ENCODE data around the gene RSBN1.

Gene RSBN1

DNA sequence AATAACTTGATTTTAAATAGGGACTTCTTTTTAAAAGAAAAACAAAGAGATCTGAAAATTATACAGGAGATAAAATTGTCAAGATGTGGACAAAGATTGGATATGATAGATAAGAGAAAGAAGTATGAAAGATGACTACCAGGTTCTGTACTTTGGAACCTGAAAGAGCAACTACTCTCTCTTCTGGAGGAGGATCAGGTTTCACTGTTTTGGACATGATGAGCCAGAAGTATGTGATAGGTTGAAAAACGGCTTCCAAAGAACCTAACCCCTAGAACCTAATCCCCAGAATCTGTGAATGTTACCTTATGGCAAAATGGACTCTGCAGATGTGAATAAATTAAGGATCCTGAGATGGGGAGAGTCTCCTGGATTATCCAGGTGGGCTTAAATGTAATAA lies 26.2 kb downstream of the RSBN1 start:
- DNase-seq (ENCODE audit: low spot score), result no peak
- no peak overlapping the region for H3K27ac ChIP-seq
- ChIA-PET POLR2A (ENCODE audit: low non-redundant PET) (no interaction called here), CTCF (interaction anchor here (0.6 kb wide), 1 partner anchor 14 kb away, joined by 3 read pairs; no protein-coding TSS in a partner anchor)
- TF ChIP-seq, protein P1, sequence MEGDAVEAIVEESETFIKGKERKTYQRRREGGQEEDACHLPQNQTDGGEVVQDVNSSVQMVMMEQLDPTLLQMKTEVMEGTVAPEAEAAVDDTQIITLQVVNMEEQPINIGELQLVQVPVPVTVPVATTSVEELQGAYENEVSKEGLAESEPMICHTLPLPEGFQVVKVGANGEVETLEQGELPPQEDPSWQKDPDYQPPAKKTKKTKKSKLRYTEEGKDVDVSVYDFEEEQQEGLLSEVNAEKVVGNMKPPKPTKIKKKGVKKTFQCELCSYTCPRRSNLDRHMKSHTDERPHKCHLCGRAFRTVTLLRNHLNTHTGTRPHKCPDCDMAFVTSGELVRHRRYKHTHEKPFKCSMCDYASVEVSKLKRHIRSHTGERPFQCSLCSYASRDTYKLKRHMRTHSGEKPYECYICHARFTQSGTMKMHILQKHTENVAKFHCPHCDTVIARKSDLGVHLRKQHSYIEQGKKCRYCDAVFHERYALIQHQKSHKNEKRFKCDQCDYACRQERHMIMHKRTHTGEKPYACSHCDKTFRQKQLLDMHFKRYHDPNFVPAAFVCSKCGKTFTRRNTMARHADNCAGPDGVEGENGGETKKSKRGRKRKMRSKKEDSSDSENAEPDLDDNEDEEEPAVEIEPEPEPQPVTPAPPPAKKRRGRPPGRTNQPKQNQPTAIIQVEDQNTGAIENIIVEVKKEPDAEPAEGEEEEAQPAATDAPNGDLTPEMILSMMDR (conservative IDR thresholded peaks at IDR 0.05; ENCODE audit: low read depth), result no peak

DNA sequence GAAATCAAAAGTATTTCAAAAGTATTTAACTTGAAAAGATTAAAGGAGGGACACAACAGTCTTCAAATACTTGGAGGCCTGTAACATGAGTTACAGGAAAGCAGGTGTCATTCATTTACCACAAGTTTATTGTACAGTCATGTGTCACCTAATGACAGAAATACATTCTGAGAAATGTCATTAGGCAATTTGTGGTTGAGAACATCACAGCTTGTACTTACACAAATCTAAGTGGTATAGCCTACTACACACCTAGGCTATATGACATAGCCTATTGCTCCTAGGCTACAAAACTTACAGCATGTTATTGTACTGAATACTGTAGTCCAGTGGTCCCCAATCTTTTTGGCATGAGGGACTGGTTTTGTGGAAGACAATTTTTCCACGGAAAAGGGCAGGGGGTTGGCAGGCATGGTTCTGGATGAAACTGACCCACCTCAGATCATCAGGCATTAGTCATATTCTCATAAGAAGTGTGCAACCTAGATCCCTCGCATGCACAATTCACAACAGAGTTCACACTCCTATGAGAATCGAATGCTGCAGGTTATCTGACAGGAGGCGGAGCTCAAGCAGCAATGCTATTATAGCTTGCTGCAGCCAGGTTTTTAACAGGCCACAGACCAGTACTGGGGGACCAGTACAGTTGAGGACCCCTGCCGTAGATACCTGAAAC lies 28.0 kb downstream of the RSBN1 start:
- TF ChIP-seq, protein P1 (conservative IDR thresholded peaks at IDR 0.05; ENCODE audit: low read depth), result no peak
- POLR2A ChIA-PET (ENCODE audit: low non-redundant PET), result no interaction called here
- no peak for DNase-seq (ENCODE audit: low spot score)
- H3K27ac ChIP-seq, result no peak overlapping the region
- CTCF ChIA-PET, result interaction anchor here (0.5 kb wide), 1 partner anchor 644 kb away, joined by 3 read pairs; no protein-coding TSS in a partner anchor

DNA sequence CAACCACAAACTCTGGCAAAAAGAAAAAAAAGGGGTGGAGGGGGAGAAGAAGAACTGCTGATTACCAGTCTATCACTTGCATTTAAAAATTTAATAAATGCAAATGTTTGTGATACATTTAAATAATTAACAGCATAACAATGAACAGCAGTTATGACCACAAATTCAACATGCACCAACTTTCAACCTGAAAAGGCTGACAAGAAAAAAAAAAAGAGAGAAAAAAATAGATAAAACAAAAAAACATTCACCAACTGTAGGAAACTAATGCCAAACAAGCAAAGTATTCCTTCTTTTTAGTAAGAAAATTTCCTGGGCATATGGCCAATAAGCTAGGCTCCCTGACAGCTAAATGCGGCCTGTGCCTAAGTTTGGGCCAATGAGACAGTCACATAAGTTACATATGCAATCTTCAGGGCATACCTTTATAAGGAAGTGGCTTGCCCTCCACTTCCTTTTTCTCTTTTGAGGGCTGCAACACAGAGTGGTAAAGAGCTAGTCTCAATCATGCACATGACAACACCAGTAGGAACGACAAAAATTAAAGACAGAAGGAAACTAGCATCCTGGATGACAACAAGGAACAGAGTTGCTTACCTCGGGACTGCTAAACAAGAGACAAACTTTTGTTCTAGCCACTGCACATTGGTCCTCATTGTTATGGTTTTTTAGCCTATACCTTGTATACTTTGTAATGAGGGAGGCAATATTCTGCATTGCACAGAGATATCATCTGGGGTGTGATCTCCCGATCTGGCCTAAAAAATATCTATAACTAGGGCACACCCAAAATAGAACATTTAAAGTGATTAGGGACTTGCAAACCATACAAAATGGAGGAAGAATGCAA lies 28.8 kb downstream of the RSBN1 start:
- ChIA-PET CTCF (no interaction called here), POLR2A (ENCODE audit: low non-redundant PET) (no interaction called here)
- no peak for DNase-seq (ENCODE audit: low spot score)
- TF ChIP-seq, protein P1 (conservative IDR thresholded peaks at IDR 0.05; ENCODE audit: low read depth), result no peak
- H3K27ac ChIP-seq, result no peak overlapping the region

DNA sequence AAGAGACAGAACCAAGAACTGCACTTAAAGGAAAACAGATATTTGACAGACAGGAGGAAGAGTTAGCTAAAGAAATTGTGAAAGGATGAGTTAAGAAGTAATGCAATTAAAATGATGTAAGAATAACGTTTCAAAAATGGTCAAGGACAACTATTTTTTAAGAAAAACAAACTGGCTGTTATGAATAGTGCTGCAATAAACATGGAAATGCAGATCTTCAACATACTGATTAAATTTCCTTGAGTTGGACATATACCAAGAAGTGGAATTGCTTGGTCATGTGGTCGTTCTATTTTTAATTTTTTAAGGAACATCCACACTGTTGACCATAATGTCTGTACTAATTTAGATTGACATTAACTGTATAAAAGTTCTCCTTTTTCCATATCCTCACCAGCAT lies 29.9 kb downstream of the RSBN1 start:
- no peak overlapping the region for H3K27ac ChIP-seq
- no peak for DNase-seq (ENCODE audit: low spot score)
- ChIA-PET CTCF (interaction anchor here (0.7 to 1.0 kb wide), 2 partner anchors 14 to 373 kb away, joined by 3 read pairs; no protein-coding TSS in a partner anchor), POLR2A (ENCODE audit: low non-redundant PET) (no interaction called here)
- TF ChIP-seq, protein P1 (conservative IDR thresholded peaks at IDR 0.05; ENCODE audit: low read depth), result no peak

DNA sequence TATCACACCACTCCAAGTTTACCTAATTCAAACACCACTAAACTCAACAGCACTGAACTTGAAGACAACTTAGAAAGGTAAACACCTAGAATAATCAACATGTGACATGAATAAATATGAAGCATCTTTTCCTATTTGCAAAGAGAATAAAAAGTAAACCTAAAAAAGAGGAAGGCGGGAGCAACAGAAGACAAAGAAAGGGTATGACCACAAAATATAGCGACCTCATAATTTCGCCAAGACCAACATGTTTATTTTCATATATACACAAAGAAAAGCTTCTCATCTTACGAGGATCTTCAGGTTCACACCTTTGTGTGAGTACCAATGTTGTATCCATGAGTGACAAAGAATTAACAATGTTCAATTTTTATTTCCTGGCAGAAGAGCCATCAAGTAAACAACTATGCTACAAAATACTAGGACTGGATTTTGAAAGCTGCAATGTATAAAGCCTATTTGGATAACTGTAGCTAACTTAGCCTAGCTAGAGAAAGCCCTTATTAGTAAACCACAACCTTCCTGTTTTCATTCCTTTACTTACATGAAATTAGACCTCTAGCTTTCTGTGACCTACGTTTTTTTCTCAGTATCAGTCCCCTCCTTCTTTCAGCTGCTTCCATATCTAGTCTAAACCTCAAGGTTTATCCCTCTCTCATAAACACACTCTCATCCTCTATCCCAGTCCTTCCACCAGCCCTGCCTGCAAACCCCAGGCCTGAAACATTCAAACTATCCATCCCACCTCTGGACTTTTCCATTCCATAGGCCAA lies 31.7 kb downstream of the RSBN1 start:
- POLR2A ChIA-PET (ENCODE audit: low non-redundant PET), result no interaction called here
- DNase-seq (ENCODE audit: low spot score), result no peak
- TF ChIP-seq, protein P1 (conservative IDR thresholded peaks at IDR 0.05; ENCODE audit: low read depth), result no peak
- no peak overlapping the region for H3K27ac ChIP-seq
- CTCF ChIA-PET, result no interaction called here

DNA sequence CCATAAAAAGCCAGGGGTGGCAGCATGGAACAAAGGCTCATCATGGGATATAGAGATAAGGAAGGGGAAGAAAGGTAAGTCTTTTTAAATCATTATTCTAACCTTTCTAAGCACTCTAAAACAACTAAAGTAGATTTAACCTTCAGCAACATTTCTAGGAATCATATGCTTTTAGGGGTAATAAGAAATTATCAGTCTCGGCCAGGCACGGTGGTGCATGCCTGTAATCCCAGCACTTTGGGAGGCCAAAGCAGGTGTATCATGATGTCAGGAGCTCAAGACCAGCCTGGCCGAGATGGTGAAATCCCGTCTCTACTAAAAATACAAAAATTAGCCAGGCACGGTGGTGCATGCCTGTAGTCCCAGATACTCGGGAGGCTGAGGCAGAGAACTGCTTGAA lies 32.7 kb downstream of the RSBN1 start:
- CTCF ChIA-PET, result no interaction called here
- POLR2A ChIA-PET (ENCODE audit: low non-redundant PET), result no interaction called here

More for the DNA sequence above, 32.7 kb downstream of the RSBN1 start:
- H3K27ac ChIP-seq, result no peak overlapping the region
- TF ChIP-seq, protein P1 (conservative IDR thresholded peaks at IDR 0.05; ENCODE audit: low read depth), result no peak
- DNase-seq (ENCODE audit: low spot score), result no peak

Measured in RWPE1 (cell line).